Endodermal cell (in vitro differentiated cells): ENCODE measurements around the gene CELF4. TPM values are rescaled to one million over a fixed set of nuclear protein-coding genes. Genes with fewer than 3 reads are reported as not detected.

ENCODE experiments used
- DNase-seq: peaks from one replicate; pipeline ENCODE4 v3.0.0-alpha.2; 2017
- H3K27ac ChIP-seq: 2 replicates; pipeline ENCODE4 v1.5.1; 2013; ENCODE audit warnings: mild to moderate bottlenecking, low read depth, low read length, moderate library complexity
- H3K27me3 ChIP-seq: 2 replicates; pipeline ENCODE4 v1.6.1; 2013; ENCODE audit warnings: mild to moderate bottlenecking, low read length, moderate library complexity; ENCODE audit not compliant: insufficient read depth, control insufficient read depth, poor library complexity, severe bottlenecking
- H3K36me3 ChIP-seq: 2 replicates; pipeline ENCODE4 v1.7.0; 2013; ENCODE audit warnings: mild to moderate bottlenecking, low read length, moderate library complexity; ENCODE audit not compliant: control insufficient read depth, insufficient read depth
- H3K4me1 ChIP-seq: one replicate; pipeline ENCODE4 v1.7.0; 2013; ENCODE audit warnings: low read length; ENCODE audit not compliant: control insufficient read depth, insufficient read depth
- H3K4me3 ChIP-seq: 2 replicates; pipeline ENCODE4 v1.5.1; 2013; ENCODE audit warnings: mild to moderate bottlenecking, low read length, moderate library complexity
- H3K9ac ChIP-seq: 2 replicates; pipeline ENCODE4 v1.6.1; 2013; ENCODE audit warnings: mild to moderate bottlenecking, low read length, moderate library complexity; ENCODE audit not compliant: poor library complexity, severe bottlenecking; ENCODE audit errors: extremely low read depth
- H3K9me3 ChIP-seq: 2 replicates; pipeline ENCODE4 v1.6.1; 2013; ENCODE audit warnings: mild to moderate bottlenecking, low read length, moderate library complexity; ENCODE audit not compliant: control insufficient read depth
- H3K27ac Mint-ChIP-seq: 2 replicates; pipeline ENCODE4 v1.8.0; 2020; ENCODE audit warnings: mixed read lengths
- H3K27me3 Mint-ChIP-seq: 2 replicates; pipeline ENCODE4 v1.8.0; 2021; ENCODE audit warnings: mild to moderate bottlenecking, mixed read lengths; ENCODE audit not compliant: insufficient read depth
- H3K36me3 Mint-ChIP-seq: 2 replicates; pipeline ENCODE4 v1.8.0; 2020; ENCODE audit warnings: low read depth, mixed read lengths
- H3K4me1 Mint-ChIP-seq: 2 replicates; pipeline ENCODE4 v1.8.0; 2020; ENCODE audit warnings: mixed read lengths
- H3K4me3 Mint-ChIP-seq: 2 replicates; pipeline ENCODE4 v1.8.0; 2020; ENCODE audit warnings: mild to moderate bottlenecking, moderate library complexity, mixed read lengths
- H3K9me3 Mint-ChIP-seq: 2 replicates; pipeline ENCODE4 v1.8.0; 2020; ENCODE audit warnings: mild to moderate bottlenecking, mixed read lengths
- WGBS, 2 experiments: methylation state at CpG; one replicate each; pipeline versions ENCODE4 v1.1.5 to v1.1.7; 2013; ENCODE audit warnings: missing lambda C conversion rate in 2 of 2, mixed read lengths in 1 of 2; ENCODE audit not compliant: insufficient coverage in 1 of 2, insufficient read length in 1 of 2; 5-methylcytosine and 5-hydroxymethylcytosine counted together
- total RNA-seq, 2 donors: library from RNA; stranded (reverse); fragmentation: NEBNext Ultra II Directional in 1 of 2; extraction: Animal tissue kit (Norgen Biotek cat#: 25700) in 1 of 2; gene quantifications; 2 replicates in 1 of 2; 3 replicates in 1 of 2; pipeline ENCODE4 v1.2.1, GENCODE V29; 2021
- TF ChIP-seq, protein P1 (sequence below): fragments of 200-600 bp; sonication (generic); conservative IDR thresholded peaks from 2 replicates; pipeline ENCODE4 v1.5.0; 2021; ENCODE audit warnings: antibody characterized with exemption, mild to moderate bottlenecking

The CELF4 gene
- total RNA-seq, 2 donors from 2014 or later, result 5.7 to 6.7 TPM

DNA sequence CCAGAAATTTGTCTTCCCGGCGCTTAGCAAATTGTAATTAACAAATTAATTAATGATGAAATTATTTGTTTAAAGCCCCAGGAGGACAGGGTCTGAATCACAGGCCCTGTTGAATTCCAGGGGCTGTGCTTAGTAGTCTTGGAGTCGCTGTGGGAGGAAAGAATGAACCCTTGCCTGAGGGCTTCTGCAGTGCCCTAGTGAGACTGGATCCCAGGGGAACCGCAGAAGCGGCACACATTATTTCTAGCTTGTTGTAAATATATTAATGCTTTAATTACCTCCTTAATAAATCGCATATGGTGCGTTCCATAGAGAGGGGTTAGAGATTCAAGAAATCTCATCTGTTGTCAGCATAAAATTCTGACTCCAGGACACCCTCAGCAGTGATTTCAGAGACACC is 235.4 kb downstream of the CELF4 start:
- WGBS, 2 experiments, result 93% methylated on average over 5 of the region's 7 CpGs; no CpG with 5 or more reads in 1 of the 2 experiments
- no peak overlapping the region for H3K9ac ChIP-seq
- H3K27ac ChIP-seq, result no peak overlapping the region
- H3K36me3 ChIP-seq, result no peaks in the 10 kb centered on the region
- peaks cover 2% of the 10 kb centered on the region for H3K27me3 Mint-ChIP-seq
- TF ChIP-seq, protein P1, sequence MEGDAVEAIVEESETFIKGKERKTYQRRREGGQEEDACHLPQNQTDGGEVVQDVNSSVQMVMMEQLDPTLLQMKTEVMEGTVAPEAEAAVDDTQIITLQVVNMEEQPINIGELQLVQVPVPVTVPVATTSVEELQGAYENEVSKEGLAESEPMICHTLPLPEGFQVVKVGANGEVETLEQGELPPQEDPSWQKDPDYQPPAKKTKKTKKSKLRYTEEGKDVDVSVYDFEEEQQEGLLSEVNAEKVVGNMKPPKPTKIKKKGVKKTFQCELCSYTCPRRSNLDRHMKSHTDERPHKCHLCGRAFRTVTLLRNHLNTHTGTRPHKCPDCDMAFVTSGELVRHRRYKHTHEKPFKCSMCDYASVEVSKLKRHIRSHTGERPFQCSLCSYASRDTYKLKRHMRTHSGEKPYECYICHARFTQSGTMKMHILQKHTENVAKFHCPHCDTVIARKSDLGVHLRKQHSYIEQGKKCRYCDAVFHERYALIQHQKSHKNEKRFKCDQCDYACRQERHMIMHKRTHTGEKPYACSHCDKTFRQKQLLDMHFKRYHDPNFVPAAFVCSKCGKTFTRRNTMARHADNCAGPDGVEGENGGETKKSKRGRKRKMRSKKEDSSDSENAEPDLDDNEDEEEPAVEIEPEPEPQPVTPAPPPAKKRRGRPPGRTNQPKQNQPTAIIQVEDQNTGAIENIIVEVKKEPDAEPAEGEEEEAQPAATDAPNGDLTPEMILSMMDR, result no peak
- no peak overlapping the region for H3K4me3 ChIP-seq
- no peaks in the 10 kb centered on the region for H3K9me3 Mint-ChIP-seq
- no peak overlapping the region for H3K27ac Mint-ChIP-seq
- no peaks in the 10 kb centered on the region for H3K4me1 ChIP-seq
- no peak overlapping the region for H3K4me3 Mint-ChIP-seq
- no peaks in the 10 kb centered on the region for H3K27me3 ChIP-seq
- H3K9me3 ChIP-seq, result no peaks in the 10 kb centered on the region
- H3K4me1 Mint-ChIP-seq, result peaks cover 3% of the 10 kb centered on the region
- DNase-seq, result no peak
- H3K36me3 Mint-ChIP-seq, result no peaks in the 10 kb centered on the region

DNA sequence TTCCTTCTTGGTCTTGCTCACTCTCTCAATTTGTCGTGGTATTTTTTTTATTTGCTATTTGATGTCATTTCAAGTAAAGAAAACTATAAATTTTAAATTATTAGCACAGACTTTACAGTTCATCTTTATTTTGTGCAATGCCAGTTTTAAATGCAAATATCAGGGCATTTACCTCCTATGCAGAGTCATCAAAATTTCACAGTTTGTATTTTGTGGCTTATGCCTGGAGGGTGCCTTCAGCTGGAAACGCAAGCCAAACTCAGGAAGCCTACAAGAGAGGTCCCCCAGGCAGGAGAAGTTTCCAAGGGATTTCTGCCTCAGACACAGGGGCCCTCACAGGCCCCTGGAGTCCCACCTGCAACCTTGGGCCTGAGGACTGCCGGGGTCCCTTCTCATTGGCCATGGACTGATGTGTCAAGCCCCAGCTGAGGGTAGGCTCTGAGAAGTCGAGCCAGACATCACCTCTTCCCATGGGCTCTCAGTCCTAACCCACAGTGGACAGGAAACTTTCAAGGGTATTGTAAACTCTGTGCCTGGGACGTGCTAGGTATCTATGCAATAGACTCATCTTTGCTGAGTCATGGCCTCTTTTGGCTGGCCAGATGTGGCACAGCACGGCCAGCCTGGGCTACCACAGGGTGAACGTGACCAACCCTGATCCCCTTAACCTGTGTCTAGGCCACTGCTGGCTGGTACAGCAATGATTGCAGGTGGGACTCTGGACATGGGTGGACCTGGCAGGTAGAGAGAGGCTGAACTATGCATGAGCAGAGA is 236.5 kb downstream of the CELF4 start:
- DNase-seq, result no peak
- no peak overlapping the region for H3K4me3 ChIP-seq
- no peak overlapping the region for H3K4me3 Mint-ChIP-seq
- no peaks in the 10 kb centered on the region for H3K36me3 Mint-ChIP-seq
- WGBS, 2 experiments, result 84 to 89% methylated on average over 6 of the region's 7 CpGs
- no peaks in the 10 kb centered on the region for H3K4me1 Mint-ChIP-seq
- TF ChIP-seq, protein P1, result no peak
- H3K9ac ChIP-seq, result no peak overlapping the region
- H3K9me3 ChIP-seq, result no peaks in the 10 kb centered on the region
- no peak overlapping the region for H3K27ac ChIP-seq
- no peaks in the 10 kb centered on the region for H3K36me3 ChIP-seq
- H3K27me3 ChIP-seq, result no peaks in the 10 kb centered on the region
- H3K4me1 ChIP-seq, result no peaks in the 10 kb centered on the region
- H3K27ac Mint-ChIP-seq, result no peak overlapping the region
- H3K27me3 Mint-ChIP-seq, result no peaks in the 10 kb centered on the region
- H3K9me3 Mint-ChIP-seq, result no peaks in the 10 kb centered on the region

DNA sequence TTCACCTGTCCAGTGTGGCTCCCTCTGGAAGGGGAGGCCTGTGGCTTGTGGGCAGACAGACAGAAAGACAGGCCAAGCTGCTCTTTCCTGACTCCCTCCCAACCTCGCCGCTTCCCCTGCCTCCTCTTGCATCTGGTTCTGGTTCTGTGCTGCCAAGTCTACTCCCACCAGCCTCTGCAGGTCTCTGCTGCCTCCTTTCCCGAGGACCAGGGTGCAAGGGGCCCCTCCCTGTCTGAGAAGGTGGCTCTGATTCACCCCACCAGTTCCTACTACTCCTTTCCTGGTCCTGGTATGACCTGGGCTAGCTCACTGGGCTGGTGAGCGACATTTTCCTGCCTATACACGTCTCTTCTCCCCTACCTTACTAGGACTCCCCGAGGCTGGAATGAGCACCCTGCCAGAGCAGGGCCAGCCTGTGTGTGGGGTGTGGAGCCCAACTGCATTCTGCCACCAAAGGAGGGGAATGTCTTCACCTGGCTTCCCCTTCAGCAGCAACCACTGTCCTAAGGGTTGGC is 238.5 kb downstream of the CELF4 start:
- Histone ChIP-seq H3K4me1 (no peaks in the 10 kb centered on the region), H3K36me3 (no peaks in the 10 kb centered on the region), H3K9ac (no peak overlapping the region), H3K27ac (no peak overlapping the region), H3K9me3 (no peaks in the 10 kb centered on the region), H3K27me3 (peaks cover 6% of the 10 kb centered on the region), H3K4me3 (no peak overlapping the region)
- WGBS, 2 experiments, result 86 to 90% methylated on average over 2 to 6 of the region's 6 CpGs
- H3K4me1 Mint-ChIP-seq, result no peaks in the 10 kb centered on the region
- H3K4me3 Mint-ChIP-seq, result no peak overlapping the region
- H3K27me3 Mint-ChIP-seq, result no peaks in the 10 kb centered on the region
- H3K27ac Mint-ChIP-seq, result no peak overlapping the region
- TF ChIP-seq, protein P1, result no peak
- no peaks in the 10 kb centered on the region for H3K36me3 Mint-ChIP-seq
- no peaks in the 10 kb centered on the region for H3K9me3 Mint-ChIP-seq
- DNase-seq, result no peak
